ENCODE results near the gene BABAM2. TPM values are rescaled to one million over a fixed set of nuclear protein-coding genes. Genes with fewer than 3 reads are reported as not detected.

The BABAM2 gene
- total and polyA plus RNA-seq, 2 experiments from 2014 or later: 17.8 to 21.5 TPM

DNA sequence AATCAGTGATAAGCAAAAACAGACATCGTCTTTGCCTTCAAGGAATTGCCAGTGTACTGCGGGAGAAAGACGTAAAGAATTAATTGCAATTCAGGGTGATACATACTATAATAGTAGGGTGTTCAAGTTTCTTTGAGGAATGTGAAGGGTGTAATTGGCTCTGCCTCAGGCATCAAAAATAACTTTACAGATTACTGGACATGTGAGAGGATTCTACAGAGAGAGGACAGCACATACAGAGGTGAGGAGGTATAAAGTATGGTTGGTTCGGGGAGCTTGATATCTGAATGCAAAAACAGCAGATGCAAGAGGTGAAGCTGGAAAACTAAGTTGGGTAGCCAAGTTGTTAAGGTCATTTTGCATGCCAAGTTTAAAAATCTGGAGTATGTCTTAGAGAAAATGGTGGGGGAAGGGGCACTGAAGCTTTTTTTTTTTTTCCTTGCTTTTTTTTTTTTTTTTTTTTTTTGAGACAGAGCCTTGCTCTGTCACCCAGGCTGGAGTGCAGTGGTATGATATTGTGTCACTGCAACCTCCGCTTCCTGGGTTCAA is 274.6 kb downstream of the BABAM2 start (continued):
- TF ChIP-seq, protein P1, sequence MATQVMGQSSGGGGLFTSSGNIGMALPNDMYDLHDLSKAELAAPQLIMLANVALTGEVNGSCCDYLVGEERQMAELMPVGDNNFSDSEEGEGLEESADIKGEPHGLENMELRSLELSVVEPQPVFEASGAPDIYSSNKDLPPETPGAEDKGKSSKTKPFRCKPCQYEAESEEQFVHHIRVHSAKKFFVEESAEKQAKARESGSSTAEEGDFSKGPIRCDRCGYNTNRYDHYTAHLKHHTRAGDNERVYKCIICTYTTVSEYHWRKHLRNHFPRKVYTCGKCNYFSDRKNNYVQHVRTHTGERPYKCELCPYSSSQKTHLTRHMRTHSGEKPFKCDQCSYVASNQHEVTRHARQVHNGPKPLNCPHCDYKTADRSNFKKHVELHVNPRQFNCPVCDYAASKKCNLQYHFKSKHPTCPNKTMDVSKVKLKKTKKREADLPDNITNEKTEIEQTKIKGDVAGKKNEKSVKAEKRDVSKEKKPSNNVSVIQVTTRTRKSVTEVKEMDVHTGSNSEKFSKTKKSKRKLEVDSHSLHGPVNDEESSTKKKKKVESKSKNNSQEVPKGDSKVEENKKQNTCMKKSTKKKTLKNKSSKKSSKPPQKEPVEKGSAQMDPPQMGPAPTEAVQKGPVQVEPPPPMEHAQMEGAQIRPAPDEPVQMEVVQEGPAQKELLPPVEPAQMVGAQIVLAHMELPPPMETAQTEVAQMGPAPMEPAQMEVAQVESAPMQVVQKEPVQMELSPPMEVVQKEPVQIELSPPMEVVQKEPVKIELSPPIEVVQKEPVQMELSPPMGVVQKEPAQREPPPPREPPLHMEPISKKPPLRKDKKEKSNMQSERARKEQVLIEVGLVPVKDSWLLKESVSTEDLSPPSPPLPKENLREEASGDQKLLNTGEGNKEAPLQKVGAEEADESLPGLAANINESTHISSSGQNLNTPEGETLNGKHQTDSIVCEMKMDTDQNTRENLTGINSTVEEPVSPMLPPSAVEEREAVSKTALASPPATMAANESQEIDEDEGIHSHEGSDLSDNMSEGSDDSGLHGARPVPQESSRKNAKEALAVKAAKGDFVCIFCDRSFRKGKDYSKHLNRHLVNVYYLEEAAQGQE (IDR thresholded peaks at IDR 0.05; ENCODE audit: unreplicated experiment): no peak
- no peak for TF ChIP-seq ZNF114 (CRISPR knock-in tag; IDR thresholded peaks at IDR 0.05)
- TF ChIP-seq, protein P2, sequence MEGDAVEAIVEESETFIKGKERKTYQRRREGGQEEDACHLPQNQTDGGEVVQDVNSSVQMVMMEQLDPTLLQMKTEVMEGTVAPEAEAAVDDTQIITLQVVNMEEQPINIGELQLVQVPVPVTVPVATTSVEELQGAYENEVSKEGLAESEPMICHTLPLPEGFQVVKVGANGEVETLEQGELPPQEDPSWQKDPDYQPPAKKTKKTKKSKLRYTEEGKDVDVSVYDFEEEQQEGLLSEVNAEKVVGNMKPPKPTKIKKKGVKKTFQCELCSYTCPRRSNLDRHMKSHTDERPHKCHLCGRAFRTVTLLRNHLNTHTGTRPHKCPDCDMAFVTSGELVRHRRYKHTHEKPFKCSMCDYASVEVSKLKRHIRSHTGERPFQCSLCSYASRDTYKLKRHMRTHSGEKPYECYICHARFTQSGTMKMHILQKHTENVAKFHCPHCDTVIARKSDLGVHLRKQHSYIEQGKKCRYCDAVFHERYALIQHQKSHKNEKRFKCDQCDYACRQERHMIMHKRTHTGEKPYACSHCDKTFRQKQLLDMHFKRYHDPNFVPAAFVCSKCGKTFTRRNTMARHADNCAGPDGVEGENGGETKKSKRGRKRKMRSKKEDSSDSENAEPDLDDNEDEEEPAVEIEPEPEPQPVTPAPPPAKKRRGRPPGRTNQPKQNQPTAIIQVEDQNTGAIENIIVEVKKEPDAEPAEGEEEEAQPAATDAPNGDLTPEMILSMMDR (conservative IDR thresholded peaks at IDR 0.05; ENCODE audit: low read depth in 2 of 2): no peak

DNA sequence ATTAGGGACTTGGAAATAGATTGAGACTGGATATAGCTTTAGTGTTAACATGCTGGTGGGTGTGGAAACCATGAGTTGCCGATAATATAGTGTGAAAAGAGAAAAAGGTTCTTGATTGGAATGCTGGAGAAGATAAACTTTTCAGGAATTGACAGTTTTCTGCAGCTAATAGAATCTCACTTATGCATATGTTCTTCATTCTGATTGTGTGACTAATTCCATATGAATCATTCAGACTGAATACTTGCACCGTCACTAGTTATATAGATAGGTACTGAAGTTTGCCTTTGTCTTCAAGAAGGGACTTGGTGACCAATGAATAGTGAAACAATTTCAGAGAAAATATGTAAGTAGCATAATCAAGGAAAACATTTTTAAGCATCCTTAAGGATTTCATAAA is 276.4 kb downstream of the BABAM2 start:
- H3K27me3 ChIP-seq (ENCODE audit: insufficient read depth): no peaks in the 10 kb centered on the region
- no peaks in the 10 kb centered on the region for H3F3A ChIP-seq (replicated peaks; ENCODE audit: low read depth)
- Mint-ChIP-seq H3K27me3 (ENCODE audit: insufficient read depth, low read depth, poor library complexity) (peaks cover 1% of the 10 kb centered on the region), H3K36me3 (ENCODE audit: low read depth) (no peaks in the 10 kb centered on the region), H3K27ac (no peak overlapping the region), H3K4me1 (no peaks in the 10 kb centered on the region), H3K4me3 (no peak overlapping the region), H3K9me3 (no peaks in the 10 kb centered on the region)
- no peak for ATAC-seq
- no peak for DNase-seq (ENCODE audit: low spot score)
- no peaks in the 10 kb centered on the region for H3K4me1 ChIP-seq (ENCODE audit: insufficient read depth)
- no peak overlapping the region for H2AFZ ChIP-seq
- no peak overlapping the region for H3K4me3 ChIP-seq
- no peaks in the 10 kb centered on the region for H4K20me1 ChIP-seq (replicated peaks; ENCODE audit: insufficient read depth)
- H3K9me2 ChIP-seq (ENCODE audit: insufficient read depth): no peaks in the 10 kb centered on the region
- H3K27ac ChIP-seq (ENCODE audit: low read depth): no peak overlapping the region
- no peaks in the 10 kb centered on the region for H3K36me3 ChIP-seq (ENCODE audit: insufficient read depth)
- H3K4me2 ChIP-seq: no peak overlapping the region
- H3K79me2 ChIP-seq (replicated peaks; ENCODE audit: insufficient read depth): no peaks in the 10 kb centered on the region
- TF ChIP-seq JUNB (IDR thresholded peaks at IDR 0.05; ENCODE audit: unreplicated experiment) (no peak), NANOG (IDR thresholded peaks at IDR 0.05; ENCODE audit: borderline replicate concordance) (no peak), STAT1 (IDR thresholded peaks at IDR 0.05; ENCODE audit: unreplicated experiment) (no peak), EZH2phosphoT487 (IDR thresholded peaks at IDR 0.05; ENCODE audit: unreplicated experiment) (no peak), ZNF114 (CRISPR knock-in tag; IDR thresholded peaks at IDR 0.05) (no peak), POLR2AphosphoS5 (IDR thresholded peaks at IDR 0.05; ENCODE audit: low read depth) (no peak)
- TF ChIP-seq, protein P2 (conservative IDR thresholded peaks at IDR 0.05; ENCODE audit: low read depth in 2 of 2): no peak
- TF ChIP-seq, protein P3, sequence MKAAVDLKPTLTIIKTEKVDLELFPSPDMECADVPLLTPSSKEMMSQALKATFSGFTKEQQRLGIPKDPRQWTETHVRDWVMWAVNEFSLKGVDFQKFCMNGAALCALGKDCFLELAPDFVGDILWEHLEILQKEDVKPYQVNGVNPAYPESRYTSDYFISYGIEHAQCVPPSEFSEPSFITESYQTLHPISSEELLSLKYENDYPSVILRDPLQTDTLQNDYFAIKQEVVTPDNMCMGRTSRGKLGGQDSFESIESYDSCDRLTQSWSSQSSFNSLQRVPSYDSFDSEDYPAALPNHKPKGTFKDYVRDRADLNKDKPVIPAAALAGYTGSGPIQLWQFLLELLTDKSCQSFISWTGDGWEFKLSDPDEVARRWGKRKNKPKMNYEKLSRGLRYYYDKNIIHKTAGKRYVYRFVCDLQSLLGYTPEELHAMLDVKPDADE (IDR thresholded peaks at IDR 0.05): no peak
- TF ChIP-seq, protein P4, sequence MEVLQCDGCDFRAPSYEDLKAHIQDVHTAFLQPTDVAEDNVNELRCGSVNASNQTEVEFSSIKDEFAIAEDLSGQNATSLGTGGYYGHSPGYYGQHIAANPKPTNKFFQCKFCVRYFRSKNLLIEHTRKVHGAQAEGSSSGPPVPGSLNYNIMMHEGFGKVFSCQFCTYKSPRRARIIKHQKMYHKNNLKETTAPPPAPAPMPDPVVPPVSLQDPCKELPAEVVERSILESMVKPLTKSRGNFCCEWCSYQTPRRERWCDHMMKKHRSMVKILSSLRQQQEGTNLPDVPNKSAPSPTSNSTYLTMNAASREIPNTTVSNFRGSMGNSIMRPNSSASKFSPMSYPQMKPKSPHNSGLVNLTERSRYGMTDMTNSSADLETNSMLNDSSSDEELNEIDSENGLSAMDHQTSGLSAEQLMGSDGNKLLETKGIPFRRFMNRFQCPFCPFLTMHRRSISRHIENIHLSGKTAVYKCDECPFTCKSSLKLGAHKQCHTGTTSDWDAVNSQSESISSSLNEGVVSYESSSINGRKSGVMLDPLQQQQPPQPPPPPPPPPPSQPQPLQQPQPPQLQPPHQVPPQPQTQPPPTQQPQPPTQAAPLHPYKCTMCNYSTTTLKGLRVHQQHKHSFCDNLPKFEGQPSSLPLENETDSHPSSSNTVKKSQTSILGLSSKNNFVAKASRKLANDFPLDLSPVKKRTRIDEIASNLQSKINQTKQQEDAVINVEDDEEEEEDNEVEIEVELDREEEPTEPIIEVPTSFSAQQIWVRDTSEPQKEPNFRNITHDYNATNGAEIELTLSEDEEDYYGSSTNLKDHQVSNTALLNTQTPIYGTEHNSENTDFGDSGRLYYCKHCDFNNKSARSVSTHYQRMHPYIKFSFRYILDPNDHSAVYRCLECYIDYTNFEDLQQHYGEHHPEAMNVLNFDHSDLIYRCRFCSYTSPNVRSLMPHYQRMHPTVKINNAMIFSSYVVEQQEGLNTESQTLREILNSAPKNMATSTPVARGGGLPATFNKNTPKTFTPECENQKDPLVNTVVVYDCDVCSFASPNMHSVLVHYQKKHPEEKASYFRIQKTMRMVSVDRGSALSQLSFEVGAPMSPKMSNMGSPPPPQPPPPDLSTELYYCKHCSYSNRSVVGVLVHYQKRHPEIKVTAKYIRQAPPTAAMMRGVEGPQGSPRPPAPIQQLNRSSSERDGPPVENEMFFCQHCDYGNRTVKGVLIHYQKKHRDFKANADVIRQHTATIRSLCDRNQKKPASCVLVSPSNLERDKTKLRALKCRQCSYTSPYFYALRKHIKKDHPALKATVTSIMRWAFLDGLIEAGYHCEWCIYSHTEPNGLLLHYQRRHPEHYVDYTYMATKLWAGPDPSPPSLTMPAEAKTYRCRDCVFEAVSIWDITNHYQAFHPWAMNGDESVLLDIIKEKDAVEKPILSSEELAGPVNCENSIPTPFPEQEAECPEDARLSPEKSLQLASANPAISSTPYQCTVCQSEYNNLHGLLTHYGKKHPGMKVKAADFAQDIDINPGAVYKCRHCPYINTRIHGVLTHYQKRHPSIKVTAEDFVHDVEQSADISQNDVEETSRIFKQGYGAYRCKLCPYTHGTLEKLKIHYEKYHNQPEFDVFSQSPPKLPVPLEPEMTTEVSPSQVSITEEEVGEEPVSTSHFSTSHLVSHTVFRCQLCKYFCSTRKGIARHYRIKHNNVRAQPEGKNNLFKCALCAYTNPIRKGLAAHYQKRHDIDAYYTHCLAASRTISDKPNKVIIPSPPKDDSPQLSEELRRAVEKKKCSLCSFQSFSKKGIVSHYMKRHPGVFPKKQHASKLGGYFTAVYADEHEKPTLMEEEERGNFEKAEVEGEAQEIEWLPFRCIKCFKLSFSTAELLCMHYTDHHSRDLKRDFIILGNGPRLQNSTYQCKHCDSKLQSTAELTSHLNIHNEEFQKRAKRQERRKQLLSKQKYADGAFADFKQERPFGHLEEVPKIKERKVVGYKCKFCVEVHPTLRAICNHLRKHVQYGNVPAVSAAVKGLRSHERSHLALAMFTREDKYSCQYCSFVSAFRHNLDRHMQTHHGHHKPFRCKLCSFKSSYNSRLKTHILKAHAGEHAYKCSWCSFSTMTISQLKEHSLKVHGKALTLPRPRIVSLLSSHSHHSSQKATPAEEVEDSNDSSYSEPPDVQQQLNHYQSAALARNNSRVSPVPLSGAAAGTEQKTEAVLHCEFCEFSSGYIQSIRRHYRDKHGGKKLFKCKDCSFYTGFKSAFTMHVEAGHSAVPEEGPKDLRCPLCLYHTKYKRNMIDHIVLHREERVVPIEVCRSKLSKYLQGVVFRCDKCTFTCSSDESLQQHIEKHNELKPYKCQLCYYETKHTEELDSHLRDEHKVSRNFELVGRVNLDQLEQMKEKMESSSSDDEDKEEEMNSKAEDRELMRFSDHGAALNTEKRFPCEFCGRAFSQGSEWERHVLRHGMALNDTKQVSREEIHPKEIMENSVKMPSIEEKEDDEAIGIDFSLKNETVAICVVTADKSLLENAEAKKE (CRISPR knock-in tag; IDR thresholded peaks at IDR 0.05): no peak
